PFSK-1 (cell line): Measurements from ENCODE around the gene C5orf52.

Source experiments
- FOXP2 ChIP-seq: optimal IDR thresholded peaks from 2 replicates; pipeline ENCODE3; 2011; ENCODE audit warnings: borderline replicate concordance, control low read depth, inconsistent platforms; ENCODE audit not compliant: insufficient read depth; ENCODE audit errors: extremely low read length, extremely low read depth
- POLR2AphosphoS5 ChIP-seq: IDR thresholded peaks from 2 replicates; pipeline ENCODE4 v1.6.1; 2012; ENCODE audit warnings: low read depth, mild to moderate bottlenecking, control low read depth, low read length, moderate library complexity
- SIN3A ChIP-seq: IDR thresholded peaks from 2 replicates; pipeline ENCODE4 v1.6.1; 2012; ENCODE audit warnings: mild to moderate bottlenecking, low read length, moderate library complexity, borderline replicate concordance; ENCODE audit not compliant: insufficient read depth
- TAF1 ChIP-seq: IDR thresholded peaks from 2 replicates; pipeline ENCODE4 v1.6.1; 2012; ENCODE audit warnings: low read length, control low read depth, borderline replicate concordance; ENCODE audit not compliant: insufficient read depth
- TF ChIP-seq, protein P1 (sequence below), 2 experiments: IDR thresholded peaks; 2 replicates each; pipeline versions ENCODE4 v1.6.1 to v1.8.0; 2011 to 2012; ENCODE audit warnings: low read depth in 2 of 2, low read length in 2 of 2, control low read depth in 1 of 2, inconsistent platforms in 1 of 2, mild to moderate bottlenecking in 1 of 2, moderate library complexity in 1 of 2; ENCODE audit not compliant: insufficient read depth in 1 of 2

C5orf52 gene

DNA sequence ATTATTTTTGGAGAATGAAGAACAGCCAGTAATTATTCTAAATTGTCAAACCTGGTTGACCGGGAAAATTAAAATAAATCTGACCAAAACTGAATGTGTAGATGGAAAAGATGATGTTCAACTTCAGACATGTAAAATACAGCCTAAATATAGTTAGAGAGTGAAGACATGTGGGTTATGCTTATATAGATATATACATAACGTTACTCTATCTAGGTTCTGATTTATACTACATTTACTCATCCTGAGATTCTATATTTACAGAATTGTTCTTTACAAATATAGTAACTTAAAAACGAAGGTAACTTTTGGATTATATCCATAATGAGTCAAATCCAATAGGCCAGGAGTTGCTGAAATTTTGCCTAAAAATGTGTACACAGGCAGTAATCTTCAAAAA, 39.1 kb downstream of the C5orf52 start:
- TF ChIP-seq FOXP2 = no peak
- TF ChIP-seq TAF1 = no peak
- no peak for TF ChIP-seq POLR2AphosphoS5
- TF ChIP-seq SIN3A = no peak
- TF ChIP-seq, protein P1, sequence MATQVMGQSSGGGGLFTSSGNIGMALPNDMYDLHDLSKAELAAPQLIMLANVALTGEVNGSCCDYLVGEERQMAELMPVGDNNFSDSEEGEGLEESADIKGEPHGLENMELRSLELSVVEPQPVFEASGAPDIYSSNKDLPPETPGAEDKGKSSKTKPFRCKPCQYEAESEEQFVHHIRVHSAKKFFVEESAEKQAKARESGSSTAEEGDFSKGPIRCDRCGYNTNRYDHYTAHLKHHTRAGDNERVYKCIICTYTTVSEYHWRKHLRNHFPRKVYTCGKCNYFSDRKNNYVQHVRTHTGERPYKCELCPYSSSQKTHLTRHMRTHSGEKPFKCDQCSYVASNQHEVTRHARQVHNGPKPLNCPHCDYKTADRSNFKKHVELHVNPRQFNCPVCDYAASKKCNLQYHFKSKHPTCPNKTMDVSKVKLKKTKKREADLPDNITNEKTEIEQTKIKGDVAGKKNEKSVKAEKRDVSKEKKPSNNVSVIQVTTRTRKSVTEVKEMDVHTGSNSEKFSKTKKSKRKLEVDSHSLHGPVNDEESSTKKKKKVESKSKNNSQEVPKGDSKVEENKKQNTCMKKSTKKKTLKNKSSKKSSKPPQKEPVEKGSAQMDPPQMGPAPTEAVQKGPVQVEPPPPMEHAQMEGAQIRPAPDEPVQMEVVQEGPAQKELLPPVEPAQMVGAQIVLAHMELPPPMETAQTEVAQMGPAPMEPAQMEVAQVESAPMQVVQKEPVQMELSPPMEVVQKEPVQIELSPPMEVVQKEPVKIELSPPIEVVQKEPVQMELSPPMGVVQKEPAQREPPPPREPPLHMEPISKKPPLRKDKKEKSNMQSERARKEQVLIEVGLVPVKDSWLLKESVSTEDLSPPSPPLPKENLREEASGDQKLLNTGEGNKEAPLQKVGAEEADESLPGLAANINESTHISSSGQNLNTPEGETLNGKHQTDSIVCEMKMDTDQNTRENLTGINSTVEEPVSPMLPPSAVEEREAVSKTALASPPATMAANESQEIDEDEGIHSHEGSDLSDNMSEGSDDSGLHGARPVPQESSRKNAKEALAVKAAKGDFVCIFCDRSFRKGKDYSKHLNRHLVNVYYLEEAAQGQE (IDR thresholded peaks at IDR 0.05; ENCODE audit: insufficient read depth in 1 of 2, low read depth in 2 of 2, low read length in 2 of 2) = no peak

GRCh38 chr5:157710882-157711281, 39.5 kb downstream of the C5orf52 start:
- no peak for TF ChIP-seq POLR2AphosphoS5
- no peak for TF ChIP-seq FOXP2
- TF ChIP-seq, protein P1 (IDR thresholded peaks at IDR 0.05; ENCODE audit: insufficient read depth in 1 of 2, low read depth in 2 of 2, low read length in 2 of 2) = no peak

GRCh38 chr5:157713830-157714595, 42.7 kb downstream of the C5orf52 start:
- TF ChIP-seq SIN3A (no peak), TAF1 (no peak), POLR2AphosphoS5 (no peak), FOXP2 (no peak)
- TF ChIP-seq, protein P1 (IDR thresholded peaks at IDR 0.05; ENCODE audit: insufficient read depth in 1 of 2, low read depth in 2 of 2, low read length in 2 of 2) = no peak

DNA sequence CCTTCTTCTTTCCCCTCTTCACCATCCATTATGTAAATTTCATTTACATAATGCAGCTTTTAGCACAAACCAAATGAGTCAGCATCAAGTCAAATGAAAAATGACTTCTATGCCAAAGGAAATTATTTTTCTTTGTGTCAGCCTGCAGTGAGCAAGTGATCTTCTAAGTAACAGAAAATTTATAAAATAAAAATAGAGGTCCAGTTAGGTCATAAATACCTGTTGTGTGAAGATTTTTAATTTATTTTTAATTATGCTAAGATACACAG, 43.2 kb downstream of the C5orf52 start:
- no peak for TF ChIP-seq TAF1
- TF ChIP-seq FOXP2 = no peak
- no peak for TF ChIP-seq SIN3A
- TF ChIP-seq POLR2AphosphoS5 = no peak
- TF ChIP-seq, protein P1 (IDR thresholded peaks at IDR 0.05; ENCODE audit: insufficient read depth in 1 of 2, low read depth in 2 of 2, low read length in 2 of 2) = no peak

- TF ChIP-seq TAF1 (no peak), FOXP2 (no peak), SIN3A (no peak), POLR2AphosphoS5 (no peak)
- TF ChIP-seq, protein P1 (IDR thresholded peaks at IDR 0.05; ENCODE audit: insufficient read depth in 1 of 2, low read depth in 2 of 2, low read length in 2 of 2) = no peak
These were observed 47.2 kb downstream of the C5orf52 start for GRCh38 chr5:157718519-157718918.
